Mesodermal cell (in vitro differentiated cells): Measurements from ENCODE around the gene MLLT10.

Experiments used
- H3K27ac ChIP-seq: 2 replicates; pipeline ENCODE4 v1.7.0; 2013; ENCODE audit warnings: mild to moderate bottlenecking, low read depth, low read length, moderate library complexity; ENCODE audit not compliant: severe bottlenecking
- H3K36me3 ChIP-seq: 2 replicates; pipeline ENCODE4 v1.7.1; 2013; ENCODE audit warnings: mild to moderate bottlenecking, low read length, moderate library complexity; ENCODE audit not compliant: control insufficient read depth, insufficient read depth
- H3K4me1 ChIP-seq: one replicate; pipeline ENCODE4 v1.7.1; 2013; ENCODE audit warnings: mild to moderate bottlenecking, low read length; ENCODE audit not compliant: insufficient read depth, control insufficient read depth, poor library complexity, severe bottlenecking
- H3K4me3 ChIP-seq: 2 replicates; pipeline ENCODE4 v1.7.0; 2013; ENCODE audit warnings: low read length, control low read depth, mild to moderate bottlenecking; ENCODE audit not compliant: insufficient read depth, poor library complexity, severe bottlenecking; ENCODE audit errors: extremely low read depth
- H3K9me3 ChIP-seq: 2 replicates; pipeline ENCODE4 v1.7.1; 2013; ENCODE audit warnings: mild to moderate bottlenecking, low read length, moderate library complexity; ENCODE audit not compliant: control insufficient read depth
- WGBS, 2 experiments: methylation state at CpG; one replicate each; pipeline ENCODE4 v1.1.5; 2013; ENCODE audit warnings: missing lambda C conversion rate in 2 of 2; ENCODE audit not compliant: insufficient coverage in 2 of 2; 5-methylcytosine and 5-hydroxymethylcytosine counted together

The MLLT10 gene

DNA sequence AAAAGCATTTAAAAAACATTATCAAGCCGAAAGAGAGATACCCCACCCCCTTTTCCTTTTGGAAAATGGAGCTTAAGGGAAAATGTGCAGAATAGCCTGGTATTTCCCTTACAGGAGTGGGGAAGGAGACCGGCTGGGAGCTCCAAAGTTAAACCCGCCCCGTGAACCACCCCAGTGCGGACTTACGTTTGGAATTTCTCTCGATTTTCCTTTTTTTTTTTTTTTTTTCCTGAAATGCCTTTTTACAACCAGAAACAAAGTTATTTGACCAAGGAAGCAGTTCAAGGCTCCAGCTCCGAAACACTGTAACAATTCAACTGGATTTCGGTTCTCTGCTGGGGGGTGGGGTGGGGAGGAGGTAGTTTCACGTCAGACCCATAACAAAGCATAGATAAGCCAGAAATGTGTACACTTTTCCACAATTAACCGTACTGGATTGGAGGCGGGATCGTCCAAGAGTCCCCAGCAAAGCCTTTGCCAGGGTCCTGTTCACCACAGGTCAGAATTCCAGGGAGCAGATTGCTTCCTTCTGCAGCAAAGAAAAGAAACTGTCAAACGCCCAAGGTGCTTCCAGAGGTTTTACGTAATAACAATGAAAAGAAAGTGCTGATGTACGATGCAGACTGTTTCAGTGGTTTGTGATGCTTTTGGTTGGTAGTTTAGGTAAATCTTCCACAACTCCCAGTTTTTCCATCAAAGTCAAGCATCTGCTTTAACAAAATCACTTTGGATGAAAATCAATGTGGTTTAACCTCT is 15.2 kb upstream of the MLLT10 start:
- WGBS, 2 experiments = 0 to 1% methylated on average over 8 to 9 of the region's 16 CpGs
- H3K4me1 ChIP-seq = peaks cover 38% of the 10 kb centered on the region
- H3K4me3 ChIP-seq = peak overlapping the region; percentile 59

GRCh38 chr10:21519397-21519933 is 14.6 kb upstream of the MLLT10 start:
- peak overlapping the region; percentile 59 for H3K4me3 ChIP-seq
- H3K4me1 ChIP-seq = peaks cover 38% of the 10 kb centered on the region
- no peaks in the 10 kb centered on the region for H3K36me3 ChIP-seq
- H3K27ac ChIP-seq = peak overlapping the region; percentile 92
- WGBS, 2 experiments = 10 to 11% methylated on average over 8 to 9 of the region's 11 CpGs
- no peaks in the 10 kb centered on the region for H3K9me3 ChIP-seq

More for the DNA sequence above, 15.2 kb upstream of the MLLT10 start:
- Histone ChIP-seq H3K9me3 (no peaks in the 10 kb centered on the region), H3K36me3 (no peaks in the 10 kb centered on the region), H3K27ac (peak overlapping the region; percentile 92)

- H3K4me1 ChIP-seq = peaks cover 38% of the 10 kb centered on the region
- 11 to 20% methylated on average over 2 to 10 of the region's 12 CpGs for WGBS, 2 experiments
- H3K36me3 ChIP-seq = no peaks in the 10 kb centered on the region
- no peaks in the 10 kb centered on the region for H3K9me3 ChIP-seq
- H3K4me3 ChIP-seq = peak overlapping the region; percentile 59
- H3K27ac ChIP-seq = peak overlapping the region; percentile 92
These were observed 14.0 kb upstream of the MLLT10 start for GRCh38 chr10:21519941-21520436.

- Histone ChIP-seq H3K36me3 (no peaks in the 10 kb centered on the region), H3K4me1 (peaks cover 34% of the 10 kb centered on the region), H3K27ac (peak overlapping the region; percentile 52), H3K9me3 (no peaks in the 10 kb centered on the region), H3K4me3 (no peak overlapping the region)
These were observed 13.5 kb upstream of the MLLT10 start for GRCh38 chr10:21520509-21520908.

DNA sequence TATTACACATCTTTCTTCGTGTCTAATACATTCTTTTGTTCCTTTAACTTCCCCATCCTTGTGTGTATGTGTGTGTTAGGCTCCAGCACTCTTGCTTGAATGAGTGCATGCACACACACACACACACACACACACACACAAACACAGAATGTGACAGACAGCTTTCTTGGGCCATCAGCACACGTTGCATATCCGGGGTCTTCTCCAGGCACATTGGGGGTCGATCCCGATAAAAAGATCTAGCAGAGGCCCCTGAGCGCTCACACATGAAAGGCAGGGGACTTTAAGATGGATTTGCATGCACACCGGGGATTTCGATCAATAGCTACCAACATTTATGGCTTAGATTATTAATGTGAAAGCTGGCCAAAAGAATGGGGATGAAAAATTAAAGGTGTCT is 13.1 kb upstream of the MLLT10 start:
- Histone ChIP-seq H3K4me3 (no peak overlapping the region), H3K36me3 (no peaks in the 10 kb centered on the region), H3K9me3 (no peaks in the 10 kb centered on the region), H3K27ac (no peak overlapping the region), H3K4me1 (peaks cover 34% of the 10 kb centered on the region)
- 25 to 28% methylated on average over 4 to 5 of the region's 8 CpGs for WGBS, 2 experiments

DNA sequence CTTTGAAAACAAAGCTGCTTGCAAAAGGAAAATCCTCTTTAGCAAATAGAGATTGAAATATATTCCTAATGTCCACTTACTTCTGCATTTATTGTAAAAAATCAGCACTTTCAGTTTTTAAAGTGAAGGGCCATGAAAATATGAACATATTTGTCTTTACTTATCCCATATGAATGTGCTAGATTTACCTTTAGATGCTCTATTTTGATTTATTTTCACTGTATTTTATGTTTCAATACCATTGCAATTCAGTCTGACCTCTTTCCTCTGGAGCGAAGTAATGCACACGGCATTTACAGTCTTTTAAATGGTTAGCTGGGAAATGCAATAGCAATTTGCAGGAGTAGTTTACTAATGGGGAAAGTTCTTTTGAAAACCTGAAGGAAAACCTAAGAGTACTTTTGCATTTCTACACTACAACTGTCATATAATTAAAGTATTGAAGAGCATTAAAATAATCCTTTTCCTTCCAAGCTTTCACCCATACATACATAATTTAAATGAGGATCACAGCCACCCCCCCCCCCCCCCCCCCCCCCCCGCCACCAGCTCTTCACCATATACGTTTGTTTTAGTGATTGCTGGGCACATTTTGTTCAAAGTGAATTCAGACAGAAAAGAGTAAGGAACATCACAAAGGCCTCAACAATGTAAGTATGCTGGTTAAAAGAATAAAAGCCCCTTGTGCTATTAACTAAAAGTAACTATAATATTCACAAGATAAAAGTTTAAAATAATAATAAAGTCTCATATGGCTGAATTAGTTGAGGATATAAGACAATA is 12.1 kb upstream of the MLLT10 start:
- H3K4me3 ChIP-seq = no peak overlapping the region
- H3K9me3 ChIP-seq = no peaks in the 10 kb centered on the region
- peaks cover 34% of the 10 kb centered on the region for H3K4me1 ChIP-seq
- WGBS, 2 experiments = no CpG with 5 or more reads among the region's 4 CpGs
- no peaks in the 10 kb centered on the region for H3K36me3 ChIP-seq
- no peak overlapping the region for H3K27ac ChIP-seq

GRCh38 chr10:21522631-21523406 is 11.2 kb upstream of the MLLT10 start:
- Histone ChIP-seq H3K4me1 (peaks cover 34% of the 10 kb centered on the region), H3K9me3 (no peaks in the 10 kb centered on the region), H3K36me3 (no peaks in the 10 kb centered on the region), H3K27ac (peak overlapping the region; percentile 95), H3K4me3 (no peak overlapping the region)
- 17% methylated on average over 1 of the region's 1 CpG; no CpG with 5 or more reads in 1 of the 2 experiments for WGBS, 2 experiments

DNA sequence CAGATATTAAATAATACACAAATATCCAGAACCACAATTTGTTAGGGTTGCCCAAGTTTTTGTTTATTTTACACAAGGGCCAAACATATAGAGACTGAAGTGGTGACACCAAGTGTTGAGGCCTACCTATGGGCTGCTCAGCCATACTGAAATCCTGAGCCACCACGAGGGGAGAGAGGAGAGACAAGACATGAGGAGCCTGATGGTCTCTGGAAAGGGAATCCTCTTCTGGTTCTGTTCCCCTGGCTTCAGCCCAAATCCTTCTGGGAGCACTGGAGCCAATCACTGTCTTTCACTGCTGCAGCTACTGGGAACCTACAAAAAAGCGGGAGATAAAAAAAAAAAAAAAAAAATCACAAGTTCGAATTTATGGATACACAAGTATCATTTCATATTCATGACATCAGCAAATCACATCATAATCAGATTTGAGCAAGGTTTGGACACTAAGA is 10.4 kb upstream of the MLLT10 start:
- H3K4me1 ChIP-seq = peaks cover 30% of the 10 kb centered on the region
- peak overlapping the region; percentile 95 for H3K27ac ChIP-seq
- H3K4me3 ChIP-seq = peak overlapping the region; percentile 71
- no peaks in the 10 kb centered on the region for H3K36me3 ChIP-seq
- WGBS, 2 experiments = 0 to 8% methylated on average over 1 to 2 of the region's 3 CpGs
- no peaks in the 10 kb centered on the region for H3K9me3 ChIP-seq

GRCh38 chr10:21524131-21524525 is 9.9 kb upstream of the MLLT10 start:
- peak overlapping the region; percentile 95 for H3K27ac ChIP-seq
- peaks cover 30% of the 10 kb centered on the region for H3K4me1 ChIP-seq
- H3K36me3 ChIP-seq = no peaks in the 10 kb centered on the region
- H3K9me3 ChIP-seq = no peaks in the 10 kb centered on the region
- peak overlapping the region; percentile 71 for H3K4me3 ChIP-seq
- no CpG with 5 or more reads among the region's 7 CpGs for WGBS, 2 experiments
